Measurements from ENCODE around the gene TAC1.

- TF ChIP-seq POLR2AphosphoS5 (IDR thresholded peaks at IDR 0.05) (no peak), CTCF (IDR thresholded peaks at IDR 0.05) (no peak), POLR2A (IDR thresholded peaks at IDR 0.05) (no peak)
Measured at GRCh38 chr7:97722386-97722785, 9.5 kb upstream of the TAC1 start.
